Loucy (cell line): ENCODE results near the gene C2orf92.

Source experiments
- H2AFZ ChIP-seq: fragments of 200-600 bp; sonication (generic); 2 replicates; pipeline ENCODE4 v1.6.0; 2016; ENCODE audit warnings: antibody characterized with exemption, mild to moderate bottlenecking, low read length, moderate library complexity
- H3F3A ChIP-seq: fragments of 200-600 bp; 2 replicates; pipeline ENCODE4 v1.6.0; 2016; ENCODE audit warnings: antibody characterized with exemption, low read depth, mild to moderate bottlenecking
- H3K27me3 ChIP-seq: fragments of 200-600 bp; sonication (generic); 2 replicates; pipeline ENCODE4 v1.6.1; 2014; ENCODE audit warnings: low read length, mild to moderate bottlenecking; ENCODE audit not compliant: insufficient read depth, poor library complexity, severe bottlenecking
- H3K36me3 ChIP-seq: fragments of 200-600 bp; sonication (generic); 2 replicates; pipeline ENCODE4 v1.6.1; 2016; ENCODE audit warnings: low read length; ENCODE audit not compliant: insufficient read depth
- H3K4me1 ChIP-seq: fragments of 200-600 bp; sonication (generic); 2 replicates; pipeline ENCODE4 v1.5.1; 2014; ENCODE audit warnings: low read length, mild to moderate bottlenecking; ENCODE audit not compliant: insufficient read depth, poor library complexity, severe bottlenecking
- H3K4me2 ChIP-seq: fragments of 200-600 bp; sonication (generic); 2 replicates; pipeline ENCODE4 v1.6.0; 2014; ENCODE audit warnings: antibody characterized with exemption, low read length, low read depth, mild to moderate bottlenecking; ENCODE audit not compliant: poor library complexity, severe bottlenecking
- H3K4me3 ChIP-seq: fragments of 200-600 bp; sonication (generic); 2 replicates; pipeline ENCODE4 v1.5.1; 2014; ENCODE audit warnings: low read length, mild to moderate bottlenecking, mixed read lengths; ENCODE audit not compliant: poor library complexity, severe bottlenecking
- H3K79me2 ChIP-seq: fragments of 200-600 bp; sonication (generic); 2 replicates; pipeline ENCODE4 v1.6.1; 2014; ENCODE audit warnings: low read length; ENCODE audit not compliant: insufficient read depth
- H3K9ac ChIP-seq: fragments of 200-600 bp; sonication (generic); 2 replicates; pipeline ENCODE4 v1.6.0; 2014; ENCODE audit warnings: mild to moderate bottlenecking, low read depth, low read length, moderate library complexity; ENCODE audit not compliant: poor library complexity, severe bottlenecking
- H3K9me2 ChIP-seq: fragments of 200-600 bp; sonication (generic); replicated peaks from 2 replicates; pipeline ENCODE4 v1.6.1; 2016; ENCODE audit warnings: low read depth, low read length, mixed read lengths
- H3K9me3 ChIP-seq: fragments of 200-600 bp; sonication (generic); 2 replicates; pipeline ENCODE4 v1.6.1; 2014; ENCODE audit warnings: mild to moderate bottlenecking, antibody characterized with exemption, low read length, low read depth; ENCODE audit not compliant: insufficient read depth
- H4K20me1 ChIP-seq: fragments of 200-600 bp; sonication (generic); 2 replicates; pipeline ENCODE4 v1.6.0; 2014; ENCODE audit warnings: antibody characterized with exemption, low read length, mild to moderate bottlenecking; ENCODE audit not compliant: insufficient read depth, poor library complexity, severe bottlenecking
- EZH2phosphoT487 ChIP-seq: fragments of 200-600 bp; IDR thresholded peaks from 2 replicates; pipeline ENCODE4 v1.6.1; 2018; ENCODE audit warnings: antibody characterized with exemption, mild to moderate bottlenecking, moderate library complexity, borderline replicate concordance
- TF ChIP-seq, protein P1 (sequence below): fragments of 200-600 bp; sonication (generic); conservative IDR thresholded peaks from 2 replicates; pipeline ENCODE4 v1.5.1; 2014; ENCODE audit warnings: mild to moderate bottlenecking, antibody characterized with exemption, low read length

The C2orf92 gene

DNA sequence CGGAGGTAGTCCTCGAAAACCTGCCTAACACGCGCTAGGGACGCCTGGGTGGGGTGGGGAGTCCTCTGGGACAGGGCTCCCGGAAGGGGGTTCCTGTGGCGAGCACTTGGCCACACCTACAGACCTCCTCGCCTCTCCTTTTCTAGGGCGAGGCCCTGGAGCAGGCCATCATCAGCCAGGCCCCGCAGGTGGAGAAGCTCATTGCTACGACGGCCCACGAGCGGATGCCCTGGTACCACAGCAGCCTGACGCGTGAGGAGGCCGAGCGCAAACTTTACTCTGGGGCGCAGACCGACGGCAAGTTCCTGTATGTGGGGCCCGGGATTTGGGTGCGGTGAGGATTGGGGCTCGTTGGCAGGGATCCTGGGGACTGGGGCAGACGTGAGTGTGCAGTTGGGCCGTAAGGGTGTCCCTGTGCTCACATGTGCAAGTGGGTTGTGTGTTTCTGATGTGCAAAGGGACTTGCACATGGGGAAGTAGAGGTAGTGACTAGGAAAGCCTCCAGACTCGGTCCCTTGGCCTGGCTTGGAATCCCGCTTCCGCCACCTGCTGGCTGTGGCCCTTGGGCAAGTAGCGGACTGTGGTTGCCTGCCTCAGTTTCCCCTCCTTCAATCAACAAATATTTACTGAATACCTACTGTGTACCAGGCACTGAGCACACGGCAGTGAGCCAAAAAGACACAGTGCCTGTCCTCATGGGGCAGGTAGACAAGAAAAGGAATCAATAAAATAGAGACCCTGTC, 55.6 kb downstream of the C2orf92 start:
- Histone ChIP-seq H3K9me3 (no peaks in the 10 kb centered on the region), H3K4me2 (no peak overlapping the region), H3K4me1 (peaks cover 26% of the 10 kb centered on the region), H2AFZ (no peak overlapping the region), H3K9ac (no peak overlapping the region), H3K36me3 (peaks cover 83% of the 10 kb centered on the region), H3F3A (no peaks in the 10 kb centered on the region), H3K4me3 (no peak overlapping the region), H3K9me2 (no peaks in the 10 kb centered on the region), H4K20me1 (peaks cover 78% of the 10 kb centered on the region), H3K27me3 (no peaks in the 10 kb centered on the region), H3K79me2 (peaks cover 100% of the 10 kb centered on the region)
- TF ChIP-seq, protein P1, sequence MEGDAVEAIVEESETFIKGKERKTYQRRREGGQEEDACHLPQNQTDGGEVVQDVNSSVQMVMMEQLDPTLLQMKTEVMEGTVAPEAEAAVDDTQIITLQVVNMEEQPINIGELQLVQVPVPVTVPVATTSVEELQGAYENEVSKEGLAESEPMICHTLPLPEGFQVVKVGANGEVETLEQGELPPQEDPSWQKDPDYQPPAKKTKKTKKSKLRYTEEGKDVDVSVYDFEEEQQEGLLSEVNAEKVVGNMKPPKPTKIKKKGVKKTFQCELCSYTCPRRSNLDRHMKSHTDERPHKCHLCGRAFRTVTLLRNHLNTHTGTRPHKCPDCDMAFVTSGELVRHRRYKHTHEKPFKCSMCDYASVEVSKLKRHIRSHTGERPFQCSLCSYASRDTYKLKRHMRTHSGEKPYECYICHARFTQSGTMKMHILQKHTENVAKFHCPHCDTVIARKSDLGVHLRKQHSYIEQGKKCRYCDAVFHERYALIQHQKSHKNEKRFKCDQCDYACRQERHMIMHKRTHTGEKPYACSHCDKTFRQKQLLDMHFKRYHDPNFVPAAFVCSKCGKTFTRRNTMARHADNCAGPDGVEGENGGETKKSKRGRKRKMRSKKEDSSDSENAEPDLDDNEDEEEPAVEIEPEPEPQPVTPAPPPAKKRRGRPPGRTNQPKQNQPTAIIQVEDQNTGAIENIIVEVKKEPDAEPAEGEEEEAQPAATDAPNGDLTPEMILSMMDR: peak; percentile 29; the same call in 1 of the 2 replicates
- TF ChIP-seq EZH2phosphoT487: no peak

DNA sequence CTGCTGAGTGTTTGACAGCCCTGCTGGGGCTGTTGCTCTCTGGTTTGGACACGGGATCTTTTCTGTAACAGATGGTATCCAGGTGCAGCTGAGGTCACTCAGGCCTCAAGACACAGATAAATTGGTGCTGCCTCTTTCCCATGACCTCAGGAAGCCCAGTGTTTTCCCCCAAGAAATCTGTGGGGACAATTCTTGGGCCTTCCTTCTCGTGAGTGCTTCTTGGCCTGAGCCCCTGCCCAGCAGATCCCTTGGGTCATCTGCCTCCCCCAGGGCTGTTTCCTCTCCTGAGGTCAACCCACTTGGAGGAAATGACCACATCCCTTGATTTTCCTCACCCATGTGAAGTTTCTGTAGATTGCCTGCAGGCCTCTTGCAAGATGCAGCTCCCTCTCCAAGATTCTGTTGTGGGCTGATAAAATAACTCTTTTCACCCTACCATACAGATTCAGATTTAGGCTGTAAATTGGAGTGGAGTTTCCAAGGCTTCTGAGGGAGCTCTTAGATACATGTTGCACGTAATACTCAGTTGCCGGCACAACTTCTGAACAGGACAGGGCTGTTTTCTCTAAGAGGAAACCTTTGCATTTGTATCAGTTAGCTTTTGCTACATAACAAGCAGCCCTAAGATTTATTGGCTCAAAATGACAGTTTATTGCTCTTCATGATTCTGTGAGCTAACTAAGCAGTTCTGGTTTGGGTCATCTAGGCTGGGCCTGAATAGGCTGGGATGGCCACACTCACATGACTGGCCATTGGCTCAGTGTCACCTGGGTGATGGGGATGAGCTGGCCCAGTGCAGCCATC, 57.0 kb downstream of the C2orf92 start:
- Histone ChIP-seq H3K4me3 (no peak overlapping the region), H3K36me3 (peaks cover 90% of the 10 kb centered on the region)

DNA sequence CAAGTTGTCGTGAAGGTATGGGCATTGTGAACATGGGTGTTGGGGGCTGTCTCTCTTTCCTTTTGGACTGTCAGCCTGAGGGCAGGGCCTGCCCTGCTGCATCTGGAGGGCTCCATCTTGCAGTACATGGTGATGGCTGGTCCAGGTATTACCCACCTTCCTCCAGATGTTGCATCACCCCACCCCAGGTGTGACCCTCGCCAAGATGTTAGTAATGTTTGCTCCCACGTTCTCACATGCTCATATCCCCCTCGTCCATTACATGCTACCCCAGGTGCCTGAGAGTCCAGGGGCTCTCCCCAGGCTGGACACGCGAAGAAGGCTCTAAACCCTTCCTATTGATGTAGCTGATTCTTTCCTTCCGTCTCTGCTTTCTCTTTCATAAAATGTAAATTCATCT, 57.8 kb downstream of the C2orf92 start:
- no peak overlapping the region for H2AFZ ChIP-seq
- peaks cover 80% of the 10 kb centered on the region for H4K20me1 ChIP-seq
- no peaks in the 10 kb centered on the region for H3K9me2 ChIP-seq
- H3K4me1 ChIP-seq: peaks cover 12% of the 10 kb centered on the region
- no peak for TF ChIP-seq EZH2phosphoT487
- TF ChIP-seq, protein P1: no peak
- H3F3A ChIP-seq: no peaks in the 10 kb centered on the region
- no peak overlapping the region for H3K4me2 ChIP-seq
- no peaks in the 10 kb centered on the region for H3K27me3 ChIP-seq
- H3K9me3 ChIP-seq: no peaks in the 10 kb centered on the region
- H3K36me3 ChIP-seq: peaks cover 96% of the 10 kb centered on the region
- H3K79me2 ChIP-seq: peaks cover 100% of the 10 kb centered on the region
- no peak overlapping the region for H3K4me3 ChIP-seq
- H3K9ac ChIP-seq: no peak overlapping the region

More for the DNA sequence above, 57.0 kb downstream of the C2orf92 start:
- Histone ChIP-seq H3F3A (no peaks in the 10 kb centered on the region), H3K4me2 (no peak overlapping the region), H3K79me2 (peaks cover 100% of the 10 kb centered on the region), H2AFZ (no peak overlapping the region), H3K9me2 (no peaks in the 10 kb centered on the region), H3K9ac (no peak overlapping the region), H3K9me3 (no peaks in the 10 kb centered on the region), H3K27me3 (no peaks in the 10 kb centered on the region), H3K4me1 (peaks cover 16% of the 10 kb centered on the region), H4K20me1 (peaks cover 76% of the 10 kb centered on the region)
- no peak for TF ChIP-seq EZH2phosphoT487
- TF ChIP-seq, protein P1: no peak
